ENCODE measurements around the gene AKAP11. TPM values are rescaled to one million over a fixed set of nuclear protein-coding genes. Genes with fewer than 3 reads are reported as not detected.

Gene AKAP11
- total and polyA plus RNA-seq, 2 of the 4 experiments (the other 2 are of a cell fraction): 8.0 to 19.7 TPM

DNA sequence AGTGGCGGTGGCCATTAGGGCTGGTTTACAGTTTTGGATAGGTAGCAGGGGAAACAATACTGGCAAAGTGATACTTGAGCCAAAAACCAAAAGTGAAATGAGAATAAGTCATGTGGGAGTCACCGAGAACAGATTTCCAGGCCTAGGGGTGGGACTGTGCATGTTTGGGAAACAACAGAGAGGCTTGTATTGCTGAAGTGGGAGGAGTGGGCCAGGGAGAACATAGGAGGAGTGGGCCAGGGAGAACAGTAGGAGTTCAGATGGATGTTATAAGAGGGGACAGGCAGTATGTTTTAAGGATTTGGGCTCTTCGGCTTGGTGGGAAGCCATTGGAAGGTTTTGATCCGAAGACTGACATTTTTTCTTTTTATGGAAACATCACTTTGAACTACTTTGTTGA lies 35.5 kb downstream of the AKAP11 start:
- no peaks in the 10 kb centered on the region for H3K27me3 ChIP-seq (ENCODE audit: control insufficient read depth, insufficient read depth, low read length)
- H3K36me3 ChIP-seq (ENCODE audit: control insufficient read depth, insufficient read depth, low read length): peaks cover 12% of the 10 kb centered on the region
- no peak overlapping the region for H3K4ac ChIP-seq (ENCODE audit: low read depth, low read length)
- no peaks in the 10 kb centered on the region for H3K9me3 ChIP-seq (ENCODE audit: control insufficient read depth, insufficient read depth, low read length)
- peaks cover 3% of the 10 kb centered on the region; the same call in 1 of the 2 replicates for H3K9me1 ChIP-seq (ENCODE audit: insufficient read depth, low read length)
- H4K8ac ChIP-seq (ENCODE audit: low read depth in 2 of 2, low read length in 2 of 2): no peak overlapping the region
- DNase-seq: no peak
- intact Hi-C loops (cut with micrococcal nuclease) (no loop called here), dilution Hi-C loops (cut with HindIII; ENCODE audit: low sequenced_read_pairs, unreplicated experiment) (no loop called here), in situ Hi-C loops (cut with MboI; ENCODE audit: low sequenced_read_pairs) (no loop called here)
- no peaks in the 10 kb centered on the region for H4K20me1 ChIP-seq (ENCODE audit: insufficient read depth, low read length)
- POLR2A ChIA-PET (ENCODE audit: unreplicated experiment): no interaction called here
- CTCF ChIA-PET: no interaction called here
- no peak overlapping the region for H2AFZ ChIP-seq (replicated peaks; ENCODE audit: low read length, poor library complexity)
- H3K4me3 ChIP-seq (ENCODE audit: insufficient read depth, low read depth, low read length): no peak overlapping the region
- no peak overlapping the region for H3K4me2 ChIP-seq (ENCODE audit: low read depth, low read length)
- H2AK5ac ChIP-seq (ENCODE audit: low read depth, low read length): no peak overlapping the region
- no peak overlapping the region for H2BK15ac ChIP-seq (ENCODE audit: low read depth, low read length)
- TF ChIP-seq, protein P1, sequence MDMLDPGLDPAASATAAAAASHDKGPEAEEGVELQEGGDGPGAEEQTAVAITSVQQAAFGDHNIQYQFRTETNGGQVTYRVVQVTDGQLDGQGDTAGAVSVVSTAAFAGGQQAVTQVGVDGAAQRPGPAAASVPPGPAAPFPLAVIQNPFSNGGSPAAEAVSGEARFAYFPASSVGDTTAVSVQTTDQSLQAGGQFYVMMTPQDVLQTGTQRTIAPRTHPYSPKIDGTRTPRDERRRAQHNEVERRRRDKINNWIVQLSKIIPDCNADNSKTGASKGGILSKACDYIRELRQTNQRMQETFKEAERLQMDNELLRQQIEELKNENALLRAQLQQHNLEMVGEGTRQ (IDR thresholded peaks at IDR 0.05; ENCODE audit: low read depth, low read length): no peak
- TF ChIP-seq CEBPB (IDR thresholded peaks at IDR 0.05; ENCODE audit: low read depth, low read length) (no peak), RAD21 (IDR thresholded peaks at IDR 0.05; ENCODE audit: low read length) (no peak), RCOR1 (IDR thresholded peaks at IDR 0.05; ENCODE audit: insufficient replicate concordance, low read length) (no peak), BHLHE40 (IDR thresholded peaks at IDR 0.05; ENCODE audit: low read depth, low read length) (no peak)
- TF ChIP-seq, protein P2, sequence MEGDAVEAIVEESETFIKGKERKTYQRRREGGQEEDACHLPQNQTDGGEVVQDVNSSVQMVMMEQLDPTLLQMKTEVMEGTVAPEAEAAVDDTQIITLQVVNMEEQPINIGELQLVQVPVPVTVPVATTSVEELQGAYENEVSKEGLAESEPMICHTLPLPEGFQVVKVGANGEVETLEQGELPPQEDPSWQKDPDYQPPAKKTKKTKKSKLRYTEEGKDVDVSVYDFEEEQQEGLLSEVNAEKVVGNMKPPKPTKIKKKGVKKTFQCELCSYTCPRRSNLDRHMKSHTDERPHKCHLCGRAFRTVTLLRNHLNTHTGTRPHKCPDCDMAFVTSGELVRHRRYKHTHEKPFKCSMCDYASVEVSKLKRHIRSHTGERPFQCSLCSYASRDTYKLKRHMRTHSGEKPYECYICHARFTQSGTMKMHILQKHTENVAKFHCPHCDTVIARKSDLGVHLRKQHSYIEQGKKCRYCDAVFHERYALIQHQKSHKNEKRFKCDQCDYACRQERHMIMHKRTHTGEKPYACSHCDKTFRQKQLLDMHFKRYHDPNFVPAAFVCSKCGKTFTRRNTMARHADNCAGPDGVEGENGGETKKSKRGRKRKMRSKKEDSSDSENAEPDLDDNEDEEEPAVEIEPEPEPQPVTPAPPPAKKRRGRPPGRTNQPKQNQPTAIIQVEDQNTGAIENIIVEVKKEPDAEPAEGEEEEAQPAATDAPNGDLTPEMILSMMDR (conservative IDR thresholded peaks at IDR 0.05; ENCODE audit: low read depth, low read length): no peak
- H2BK5ac ChIP-seq (ENCODE audit: low read depth, low read length, poor library complexity, severe bottlenecking): no peak overlapping the region
- H2AK9ac ChIP-seq (replicated peaks; ENCODE audit: low read depth, low read length, poor library complexity): no peak overlapping the region
- no peak overlapping the region for H3K56ac ChIP-seq (ENCODE audit: extremely low read depth, insufficient read depth, low read length)
- H3K18ac ChIP-seq (ENCODE audit: low read depth, low read length): no peak overlapping the region
- H3K9ac ChIP-seq (ENCODE audit: low read depth, low read length): no peak overlapping the region
- peaks cover 0 to 3% of the 10 kb centered on the region in 2 experiments; a peak in 1 of 4 replicates for H3K79me1 ChIP-seq (ENCODE audit: low read depth in 1 of 2, low read length in 2 of 2)
- no peak overlapping the region for H4K5ac ChIP-seq (ENCODE audit: low read depth, low read length)
- BruUV-seq (replicated peaks): no TSS peak
- WGBS, 2 experiments (ENCODE audit: extremely low coverage in 2 of 2, insufficient read length in 1 of 2): 92% methylated on average over 2 of the region's 4 CpGs; no CpG with 5 or more reads in 1 of the 2 experiments
- no peak overlapping the region for H4K91ac ChIP-seq (ENCODE audit: insufficient read depth, low read depth, low read length)
- H3K14ac ChIP-seq (replicated peaks; ENCODE audit: low read depth, low read length): no peak overlapping the region
- no peak for ATAC-seq (ENCODE audit: low read depth)
- no peak overlapping the region for H2BK20ac ChIP-seq (ENCODE audit: low read depth, low read length)
- H3K23ac ChIP-seq (ENCODE audit: low read depth, low read length): no peak overlapping the region
- no peak overlapping the region for H2BK120ac ChIP-seq (ENCODE audit: low read depth, low read length)
- no peaks in the 10 kb centered on the region for H3K4me1 ChIP-seq (ENCODE audit: control insufficient read depth, insufficient read depth, low read length)
- H3K27ac ChIP-seq (ENCODE audit: insufficient read depth, low read length): no peak overlapping the region

All from IMR-90 (cell line).